HG02852 (cell line): ENCODE results near the gene R3HDM2.

ENCODE experiments used
- ATAC-seq: cut with Tn5 transposase; IDR thresholded peaks from one replicate; pipeline ENCODE4 v1.9.1; 2021; ENCODE audit warnings: mild to moderate bottlenecking, moderate library complexity; ENCODE audit not compliant: unreplicated experiment

Gene R3HDM2

GRCh38 chr12:57220770-57221168 lies 210.1 kb downstream of the R3HDM2 start:
- ATAC-seq: no peak

GRCh38 chr12:57219993-57220754 lies 210.7 kb downstream of the R3HDM2 start:
- no peak for ATAC-seq

- no peak for ATAC-seq
Observed at GRCh38 chr12:57219205-57219992, 211.4 kb downstream of the R3HDM2 start.

GRCh38 chr12:57218030-57218853 lies 212.6 kb downstream of the R3HDM2 start:
- no peak for ATAC-seq

GRCh38 chr12:57216921-57217879 lies 213.6 kb downstream of the R3HDM2 start:
- peak; percentile 3 for ATAC-seq

GRCh38 chr12:57216014-57216911 lies 214.6 kb downstream of the R3HDM2 start, which contains the start of gene NXPH4:
NXPH4 (plus strand) TSS chr12:57216794; CDS start chr12:57216970, 176 bp downstream.
- ATAC-seq: peak; percentile 28

- peak; percentile 51 for ATAC-seq
Observed at GRCh38 chr12:57215668-57216013, 215.2 kb downstream of the R3HDM2 start.

- no peak for ATAC-seq
Observed at GRCh38 chr12:57215065-57215464, 215.8 kb downstream of the R3HDM2 start.

GRCh38 chr12:57214398-57214781 lies 216.5 kb downstream of the R3HDM2 start:
- no peak for ATAC-seq

- no peak for ATAC-seq
Observed at GRCh38 chr12:57213763-57214397, 217.0 kb downstream of the R3HDM2 start.

GRCh38 chr12:57213058-57213715 lies 217.7 kb downstream of the R3HDM2 start:
- peak; percentile 34 for ATAC-seq

GRCh38 chr12:57212701-57213057 lies 218.2 kb downstream of the R3HDM2 start:
- ATAC-seq: no peak

- ATAC-seq: no peak
Observed at GRCh38 chr12:57211791-57212700, 218.8 kb downstream of the R3HDM2 start.

GRCh38 chr12:57210926-57211692 lies 219.7 kb downstream of the R3HDM2 start:
- no peak for ATAC-seq

- no peak for ATAC-seq
Observed at GRCh38 chr12:57210461-57210860, 220.4 kb downstream of the R3HDM2 start.

GRCh38 chr12:57209916-57210315 lies 220.9 kb downstream of the R3HDM2 start:
- no peak for ATAC-seq
